H9 (cell line): ENCODE measurements around the gene TCTN2. TPM values are rescaled to one million over a fixed set of nuclear protein-coding genes. Genes with fewer than 3 reads are reported as not detected.

ENCODE experiments used
- DNase-seq: peaks from one replicate; pipeline ENCODE4 v3.0.0-alpha.2; 2017
- H2AFZ ChIP-seq: one replicate; pipeline ENCODE4 v1.6.1; 2013; ENCODE audit warnings: mild to moderate bottlenecking, low read length, control low read depth, moderate library complexity
- H2AK5ac ChIP-seq: 2 replicates; pipeline ENCODE4 v1.6.1; 2013; ENCODE audit warnings: low read length, control low read depth, mixed read lengths; ENCODE audit not compliant: insufficient read length
- H2BK120ac ChIP-seq: one replicate; pipeline ENCODE4 v1.6.1; 2013; ENCODE audit warnings: low read depth, mild to moderate bottlenecking, low read length, control low read depth, inconsistent platforms; ENCODE audit not compliant: poor library complexity, severe bottlenecking
- H2BK12ac ChIP-seq: 2 replicates; pipeline ENCODE4 v1.6.1; 2013; ENCODE audit warnings: low read length, control low read depth, mixed read lengths, low read depth; ENCODE audit not compliant: insufficient read length
- H2BK15ac ChIP-seq: 2 replicates; pipeline ENCODE4 v1.6.1; 2013; ENCODE audit warnings: low read depth, low read length, control low read depth
- H2BK20ac ChIP-seq: one replicate; pipeline ENCODE4 v1.6.1; 2013; ENCODE audit warnings: low read depth, mild to moderate bottlenecking, low read length, control low read depth, inconsistent platforms; ENCODE audit not compliant: poor library complexity, severe bottlenecking
- H2BK5ac ChIP-seq: 2 replicates; pipeline ENCODE4 v1.6.1; 2013; ENCODE audit warnings: low read length, control low read depth, mixed read lengths; ENCODE audit not compliant: insufficient read length
- H3K14ac ChIP-seq: 2 replicates; pipeline ENCODE4 v1.6.1; 2013; ENCODE audit warnings: low read length, control low read depth; ENCODE audit not compliant: insufficient read depth
- H3K18ac ChIP-seq: 2 replicates; pipeline ENCODE4 v1.6.1; 2013; ENCODE audit warnings: low read depth, mild to moderate bottlenecking, mixed read lengths, low read length, control low read depth; ENCODE audit not compliant: insufficient read length
- H3K23ac ChIP-seq: 2 replicates; pipeline ENCODE4 v1.6.1; 2013; ENCODE audit warnings: low read length, control low read depth, mixed read lengths, low read depth; ENCODE audit not compliant: insufficient read length
- H3K23me2 ChIP-seq: 2 replicates; pipeline ENCODE4 v1.6.1; 2013; ENCODE audit warnings: low read depth, mild to moderate bottlenecking, mixed read lengths, low read length, control low read depth; ENCODE audit not compliant: insufficient read length, poor library complexity, severe bottlenecking
- H3K27ac ChIP-seq: 2 replicates; pipeline ENCODE4 v1.5.1; 2013; ENCODE audit warnings: low read length, control low read depth, mixed read lengths, low read depth; ENCODE audit not compliant: insufficient read length
- H3K27me3 ChIP-seq: 2 replicates; pipeline ENCODE4 v1.6.1; 2013; ENCODE audit warnings: low read length, control low read depth, inconsistent platforms; ENCODE audit not compliant: insufficient read depth
- H3K4ac ChIP-seq: 2 replicates; pipeline ENCODE4 v1.6.1; 2013; ENCODE audit warnings: low read depth, mild to moderate bottlenecking, control low read depth, inconsistent platforms, low read length, moderate library complexity
- H3K4me1 ChIP-seq: 2 replicates; pipeline ENCODE4 v1.6.1; 2013; ENCODE audit warnings: low read length, control low read depth, inconsistent platforms; ENCODE audit not compliant: insufficient read depth
- H3K4me2 ChIP-seq: 2 replicates; pipeline ENCODE4 v1.6.1; 2013; ENCODE audit warnings: low read length, control low read depth, mixed read lengths; ENCODE audit not compliant: insufficient read length, insufficient read depth
- H3K56ac ChIP-seq: 2 replicates; pipeline ENCODE4 v1.6.1; 2013; ENCODE audit warnings: low read depth, mild to moderate bottlenecking, mixed read lengths, low read length, control low read depth; ENCODE audit not compliant: insufficient read length
- H3K79me1 ChIP-seq: 2 replicates; pipeline ENCODE4 v1.6.1; 2013; ENCODE audit warnings: low read depth, mild to moderate bottlenecking, moderate library complexity, low read length, control low read depth, inconsistent platforms; ENCODE audit not compliant: insufficient read depth, poor library complexity, severe bottlenecking
- H3K79me2 ChIP-seq: 2 replicates; pipeline ENCODE4 v1.6.1; 2013; ENCODE audit warnings: low read length, control low read depth, inconsistent platforms; ENCODE audit not compliant: insufficient read depth
- H3K9ac ChIP-seq: 2 replicates; pipeline ENCODE4 v1.6.1; 2013; ENCODE audit warnings: low read length, control low read depth, mixed read lengths; ENCODE audit not compliant: insufficient read length; ENCODE audit errors: extremely low read depth
- H3K9me3 ChIP-seq: one replicate; pipeline ENCODE4 v1.6.1; 2013; ENCODE audit warnings: low read depth, low read length, inconsistent platforms; ENCODE audit not compliant: control insufficient read depth
- H3T11ph ChIP-seq: one replicate; pipeline ENCODE4 v1.6.1; 2013; ENCODE audit warnings: mild to moderate bottlenecking, low read length, control low read depth, inconsistent platforms
- H4K20me1 ChIP-seq: one replicate; pipeline ENCODE4 v1.6.1; 2013; ENCODE audit not compliant: control insufficient read depth, insufficient read length, insufficient read depth
- H4K5ac ChIP-seq: 2 replicates; pipeline ENCODE4 v1.6.1; 2013; ENCODE audit warnings: low read depth, mild to moderate bottlenecking, mixed read lengths, low read length, control low read depth; ENCODE audit not compliant: insufficient read length
- H4K8ac ChIP-seq: replicated peaks from 2 replicates; pipeline ENCODE4 v1.6.1; 2013; ENCODE audit warnings: low read length, control low read depth, mixed read lengths, low read depth; ENCODE audit not compliant: insufficient read length
- H4K91ac ChIP-seq: 2 replicates; pipeline ENCODE4 v1.6.1; 2013; ENCODE audit warnings: low read depth, mild to moderate bottlenecking, moderate library complexity, mixed read lengths, low read length, control low read depth; ENCODE audit not compliant: insufficient read length
- H3K27ac Mint-ChIP-seq, 3 experiments: 2 replicates in 2 of 3; 3 replicates in 1 of 3; pipeline ENCODE4 v1.8.0; 2020 to 2021; ENCODE audit warnings: mixed read lengths in 3 of 3, mild to moderate bottlenecking in 1 of 3, moderate library complexity in 1 of 3
- H3K27me3 Mint-ChIP-seq: 2 replicates; pipeline ENCODE4 v1.8.0; 2021; ENCODE audit warnings: low read depth, mild to moderate bottlenecking, moderate library complexity, mixed read lengths
- H3K36me3 Mint-ChIP-seq, 3 experiments: 2 replicates in 2 of 3; 3 replicates in 1 of 3; pipeline ENCODE4 v1.8.0; 2020 to 2021; ENCODE audit warnings: low read depth in 3 of 3, mixed read lengths in 3 of 3; ENCODE audit not compliant: insufficient read depth in 1 of 3
- H3K4me1 Mint-ChIP-seq, 2 experiments: 2 replicates each; pipeline ENCODE4 v1.8.0; 2020; ENCODE audit warnings: mixed read lengths in 2 of 2
- H3K4me3 Mint-ChIP-seq, 2 experiments: 2 replicates in 1 of 2; 3 replicates in 1 of 2; pipeline ENCODE4 v1.8.0; 2020 to 2021; ENCODE audit warnings: mild to moderate bottlenecking in 2 of 2, mixed read lengths in 2 of 2, moderate library complexity in 1 of 2
- H3K9me3 Mint-ChIP-seq, 2 experiments: 2 replicates in 1 of 2; 3 replicates in 1 of 2; pipeline ENCODE4 v1.8.0; 2020; ENCODE audit warnings: mild to moderate bottlenecking in 2 of 2, mixed read lengths in 2 of 2, moderate library complexity in 1 of 2
- CTCF ChIP-seq: fragments of 200-600 bp; sonication (generic); conservative IDR thresholded peaks from 3 replicates; pipeline ENCODE4 v1.8.0; 2021; ENCODE audit warnings: antibody characterized with exemption, mild to moderate bottlenecking
- WGBS: extraction: QIAGEN DNeasy Blood & Tissue Kit; methylation state at CpG from one replicate; pipeline ENCODE4 v1.1.7; 2013; ENCODE audit warnings: missing lambda C conversion rate, low lambda C conversion rate, mixed read lengths; ENCODE audit not compliant: insufficient read length; ENCODE audit errors: extremely low coverage; 5-methylcytosine and 5-hydroxymethylcytosine counted together
- total RNA-seq: library from RNA; stranded (reverse); gene quantifications from 2 replicates; pipeline ENCODE4 v1.2.1, GENCODE V29; 2021

TCTN2 gene
- total RNA-seq, 1 experiment from 2014 or later: 7.4 TPM

DNA sequence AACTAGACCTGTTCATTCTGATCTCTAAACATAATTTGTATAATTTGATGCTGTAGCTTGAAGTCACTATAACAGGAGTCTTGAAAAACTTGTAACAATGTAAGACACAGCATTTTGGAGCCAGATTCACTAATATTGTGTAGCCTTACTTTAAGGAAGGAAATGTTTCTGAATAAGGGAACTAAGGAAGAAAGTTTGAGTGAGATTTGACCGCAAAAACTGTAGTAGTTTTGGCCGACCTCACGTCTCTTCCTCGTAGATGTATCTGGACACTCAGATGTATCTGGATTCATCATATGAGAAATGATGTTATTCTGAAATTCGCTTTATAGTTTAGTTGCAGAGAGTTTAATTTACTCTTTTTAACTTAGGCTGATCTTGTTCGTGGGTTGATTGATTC, 77.2 kb downstream of the TCTN2 start:
- H3K4me3 Mint-ChIP-seq: no peak overlapping the region
- no peak overlapping the region for H3K27ac Mint-ChIP-seq
- DNase-seq: no peak

More for the DNA sequence above, 77.2 kb downstream of the TCTN2 start:
- Histone ChIP-seq H2BK12ac (no peak overlapping the region), H2BK5ac (no peak overlapping the region), H3K79me2 (no peaks in the 10 kb centered on the region), H3K18ac (no peak overlapping the region), H2AK5ac (no peak overlapping the region), H3T11ph (no peak overlapping the region), H3K27me3 (no peaks in the 10 kb centered on the region), H3K9ac (no peak overlapping the region), H3K4ac (no peak overlapping the region), H3K56ac (no peak overlapping the region), H3K79me1 (no peaks in the 10 kb centered on the region), H2BK120ac (no peak overlapping the region), H3K9me3 (no peaks in the 10 kb centered on the region), H4K5ac (no peak overlapping the region), H3K23ac (no peak overlapping the region), H4K91ac (no peak overlapping the region), H3K14ac (no peak overlapping the region), H3K4me2 (no peak overlapping the region), H4K20me1 (no peaks in the 10 kb centered on the region), H2AFZ (no peak overlapping the region), H3K4me1 (no peaks in the 10 kb centered on the region), H2BK20ac (no peak overlapping the region), H3K27ac (no peak overlapping the region), H3K23me2 (no peaks in the 10 kb centered on the region), H4K8ac (no peak overlapping the region), H2BK15ac (no peak overlapping the region)
- Mint-ChIP-seq H3K9me3 (no peaks in the 10 kb centered on the region), H3K4me1 (no peaks in the 10 kb centered on the region), H3K36me3 (peaks cover 41 to 78% (median 72%) of the 10 kb centered on the region in 3 experiments), H3K27me3 (no peaks in the 10 kb centered on the region)
- TF ChIP-seq CTCF: no peak
- no CpG with 5 or more reads among the region's 6 CpGs for WGBS
